SKM-1 treated with dmso at 0.1 percent for 144 hours (cell line): Measurements from ENCODE around the gene SPIRE1.
"Not testable (repeated sequence)": the region's sequence is repeated elsewhere in the genome, so short reads cannot be mapped to it uniquely, and the experiment has no call there.

ENCODE experiments used
- DNase-seq: peaks from one replicate; lab custom pipeline; 2025; ENCODE audit not compliant: unreplicated experiment; lab: John Stamatoyannopoulos, UW

Gene SPIRE1

GRCh38 chr18:12556946-12557806 is 100.7 kb downstream of the SPIRE1 start:
- no peak for DNase-seq

GRCh38 chr18:12554796-12555388 is 103.0 kb downstream of the SPIRE1 start:
- no peak for DNase-seq

GRCh38 chr18:12552879-12553242 is 105.0 kb downstream of the SPIRE1 start:
- DNase-seq = no peak

GRCh38 chr18:12551943-12552878 is 105.7 kb downstream of the SPIRE1 start:
- not testable (repeated sequence) for DNase-seq

GRCh38 chr18:12551466-12551865 is 106.4 kb downstream of the SPIRE1 start:
- not testable (repeated sequence) for DNase-seq

GRCh38 chr18:12543697-12544096 is 114.2 kb downstream of the SPIRE1 start:
- no peak for DNase-seq

- no peak for DNase-seq
These were observed 117.2 kb downstream of the SPIRE1 start for GRCh38 chr18:12540751-12541150.

GRCh38 chr18:12539158-12539557 is 118.7 kb downstream of the SPIRE1 start:
- DNase-seq = not testable (repeated sequence)

- no peak for DNase-seq
These were observed 123.1 kb downstream of the SPIRE1 start for GRCh38 chr18:12534820-12535219.

GRCh38 chr18:12532661-12533060 is 125.2 kb downstream of the SPIRE1 start:
- no peak for DNase-seq

GRCh38 chr18:12531749-12532148 is 126.2 kb downstream of the SPIRE1 start:
- DNase-seq = no peak

- no peak for DNase-seq
These were observed 137.4 kb downstream of the SPIRE1 start for GRCh38 chr18:12520442-12520992.

GRCh38 chr18:12518832-12519531 is 138.9 kb downstream of the SPIRE1 start:
- DNase-seq = no peak

- no peak for DNase-seq
These were observed 139.6 kb downstream of the SPIRE1 start for GRCh38 chr18:12518326-12518725.

- DNase-seq = no peak
These were observed 140.6 kb downstream of the SPIRE1 start for GRCh38 chr18:12517142-12517825.

GRCh38 chr18:12516049-12516630 is 141.8 kb downstream of the SPIRE1 start:
- no peak for DNase-seq

- DNase-seq = peak; percentile 32
These were observed 142.4 kb downstream of the SPIRE1 start for GRCh38 chr18:12515550-12515949.

GRCh38 chr18:12507007-12507406 is 150.9 kb downstream of the SPIRE1 start:
- no peak for DNase-seq

GRCh38 chr18:12500986-12501385 is 156.9 kb downstream of the SPIRE1 start:
- no peak for DNase-seq

- no peak for DNase-seq
These were observed 160.1 kb downstream of the SPIRE1 start for GRCh38 chr18:12497839-12498238.
